ENCODE data around the gene KCNN4.
"Not testable (repeated sequence)": the region's sequence is repeated elsewhere in the genome, so short reads cannot be mapped to it uniquely, and the experiment has no call there.

KCNN4 gene

GRCh38 chr19:43809762-43810696 lies 29.3 kb upstream of the KCNN4 start:
- no peak overlapping the region for H3K27ac ChIP-seq (ENCODE audit: low read length)
- no peaks in the 10 kb centered on the region for H3K9me3 ChIP-seq (ENCODE audit: insufficient read depth, low read length)
- no peak overlapping the region for H3K9ac ChIP-seq (ENCODE audit: low read length)
- H3K79me2 ChIP-seq (ENCODE audit: low read length) = no peaks in the 10 kb centered on the region
- H3K4me2 ChIP-seq (ENCODE audit: low read length) = peak overlapping the region; percentile 12; the same call in 1 of the 2 replicates
- H3K36me3 ChIP-seq (replicated peaks; ENCODE audit: low read depth, low read length) = no peaks in the 10 kb centered on the region
- H2AFZ ChIP-seq (ENCODE audit: low read depth, low read length) = no peak overlapping the region
- peaks cover 5% of the 10 kb centered on the region; the same call in 1 of the 2 replicates for H3K27me3 ChIP-seq (ENCODE audit: low read depth, low read length)
- no peak for TF ChIP-seq EZH2phosphoT487 (IDR thresholded peaks at IDR 0.05; ENCODE audit: low read depth)
- peak; percentile 88 for TF ChIP-seq CTCF (IDR thresholded peaks at IDR 0.05; ENCODE audit: low read depth, low read length)
- peaks cover 11% of the 10 kb centered on the region for H3K4me1 ChIP-seq (ENCODE audit: low read length)
- no peaks in the 10 kb centered on the region for H4K20me1 ChIP-seq (ENCODE audit: insufficient read depth, low read length)
- H3K4me3 ChIP-seq (ENCODE audit: low read length) = no peak overlapping the region

- Histone ChIP-seq H3K9me3 (ENCODE audit: insufficient read depth, low read length) (no peaks in the 10 kb centered on the region), H2AFZ (ENCODE audit: low read depth, low read length) (no peak overlapping the region), H3K79me2 (ENCODE audit: low read length) (no peaks in the 10 kb centered on the region), H3K27ac (ENCODE audit: low read length) (no peak overlapping the region), H3K27me3 (ENCODE audit: low read depth, low read length) (peaks cover 5% of the 10 kb centered on the region; the same call in 1 of the 2 replicates), H3K4me3 (ENCODE audit: low read length) (no peak overlapping the region), H3K4me1 (ENCODE audit: low read length) (peaks cover 4% of the 10 kb centered on the region; the same call in 1 of the 2 replicates), H4K20me1 (ENCODE audit: insufficient read depth, low read length) (no peaks in the 10 kb centered on the region), H3K9ac (ENCODE audit: low read length) (no peak overlapping the region), H3K36me3 (replicated peaks; ENCODE audit: low read depth, low read length) (no peaks in the 10 kb centered on the region), H3K4me2 (ENCODE audit: low read length) (no peak overlapping the region)
- no peak for TF ChIP-seq CTCF (IDR thresholded peaks at IDR 0.05; ENCODE audit: low read depth, low read length)
- TF ChIP-seq EZH2phosphoT487 (IDR thresholded peaks at IDR 0.05; ENCODE audit: low read depth) = no peak
Measured at GRCh38 chr19:43807651-43808050, 26.9 kb upstream of the KCNN4 start.

- H3K4me2 ChIP-seq (ENCODE audit: low read length) = no peak overlapping the region
- no peaks in the 10 kb centered on the region for H4K20me1 ChIP-seq (ENCODE audit: insufficient read depth, low read length)
- no peak overlapping the region for H2AFZ ChIP-seq (ENCODE audit: low read depth, low read length)
Measured at GRCh38 chr19:43806848-43807247, 26.1 kb upstream of the KCNN4 start.

GRCh38 chr19:43806401-43806800 lies 25.6 kb upstream of the KCNN4 start:
- H3K4me3 ChIP-seq (ENCODE audit: low read length); H3K9me3 ChIP-seq (ENCODE audit: insufficient read depth, low read length); H3K27me3 ChIP-seq (ENCODE audit: low read depth, low read length): not testable (repeated sequence)

More at GRCh38 chr19:43806848-43807247, 26.1 kb upstream of the KCNN4 start:
- TF ChIP-seq EZH2phosphoT487 (IDR thresholded peaks at IDR 0.05; ENCODE audit: low read depth) (no peak), CTCF (IDR thresholded peaks at IDR 0.05; ENCODE audit: low read depth, low read length) (no peak)
- no peaks in the 10 kb centered on the region for H3K9me3 ChIP-seq (ENCODE audit: insufficient read depth, low read length)
- H3K36me3 ChIP-seq (replicated peaks; ENCODE audit: low read depth, low read length) = no peaks in the 10 kb centered on the region
- no peaks in the 10 kb centered on the region for H3K79me2 ChIP-seq (ENCODE audit: low read length)
- no peak overlapping the region for H3K4me3 ChIP-seq (ENCODE audit: low read length)
- no peak overlapping the region for H3K27ac ChIP-seq (ENCODE audit: low read length)
- H3K4me1 ChIP-seq (ENCODE audit: low read length) = peaks cover 4% of the 10 kb centered on the region; the same call in 1 of the 2 replicates
- peaks cover 5% of the 10 kb centered on the region; the same call in 1 of the 2 replicates for H3K27me3 ChIP-seq (ENCODE audit: low read depth, low read length)
- no peak overlapping the region for H3K9ac ChIP-seq (ENCODE audit: low read length)

More at GRCh38 chr19:43806401-43806800, 25.6 kb upstream of the KCNN4 start:
- not testable (repeated sequence) for H4K20me1 ChIP-seq (ENCODE audit: insufficient read depth, low read length); H2AFZ ChIP-seq (ENCODE audit: low read depth, low read length); H3K4me1 ChIP-seq (ENCODE audit: low read length); H3K9ac ChIP-seq (ENCODE audit: low read length); H3K36me3 ChIP-seq (replicated peaks; ENCODE audit: low read depth, low read length); H3K4me2 ChIP-seq (ENCODE audit: low read length); H3K79me2 ChIP-seq (ENCODE audit: low read length); H3K27ac ChIP-seq (ENCODE audit: low read length)
